Measurements from ENCODE around the gene UQCRQ.
A peak's percentile ranks its signal among the peaks of the same experiment; 100 is the strongest.

DNA sequence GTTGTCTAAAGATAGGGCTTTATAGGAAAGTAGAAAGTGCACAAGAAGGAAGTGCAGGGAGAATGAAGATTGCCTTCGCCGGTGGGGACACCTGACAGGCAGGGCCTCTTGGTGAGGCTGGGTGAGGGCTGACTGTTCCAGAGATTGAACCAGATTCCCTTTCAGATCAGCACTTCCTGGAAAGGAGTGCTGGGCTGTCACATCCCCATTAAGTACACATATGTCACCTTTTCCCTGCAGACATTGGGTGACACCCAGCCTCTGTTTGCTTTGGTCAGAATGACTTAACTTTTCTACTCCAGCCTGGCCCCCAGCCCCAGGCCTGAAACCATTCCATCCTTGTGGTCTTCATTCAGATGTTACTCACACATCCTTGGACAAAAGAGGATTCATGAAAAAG is 28.6 kb upstream of the UQCRQ start:
- TF ChIP-seq, protein P1, sequence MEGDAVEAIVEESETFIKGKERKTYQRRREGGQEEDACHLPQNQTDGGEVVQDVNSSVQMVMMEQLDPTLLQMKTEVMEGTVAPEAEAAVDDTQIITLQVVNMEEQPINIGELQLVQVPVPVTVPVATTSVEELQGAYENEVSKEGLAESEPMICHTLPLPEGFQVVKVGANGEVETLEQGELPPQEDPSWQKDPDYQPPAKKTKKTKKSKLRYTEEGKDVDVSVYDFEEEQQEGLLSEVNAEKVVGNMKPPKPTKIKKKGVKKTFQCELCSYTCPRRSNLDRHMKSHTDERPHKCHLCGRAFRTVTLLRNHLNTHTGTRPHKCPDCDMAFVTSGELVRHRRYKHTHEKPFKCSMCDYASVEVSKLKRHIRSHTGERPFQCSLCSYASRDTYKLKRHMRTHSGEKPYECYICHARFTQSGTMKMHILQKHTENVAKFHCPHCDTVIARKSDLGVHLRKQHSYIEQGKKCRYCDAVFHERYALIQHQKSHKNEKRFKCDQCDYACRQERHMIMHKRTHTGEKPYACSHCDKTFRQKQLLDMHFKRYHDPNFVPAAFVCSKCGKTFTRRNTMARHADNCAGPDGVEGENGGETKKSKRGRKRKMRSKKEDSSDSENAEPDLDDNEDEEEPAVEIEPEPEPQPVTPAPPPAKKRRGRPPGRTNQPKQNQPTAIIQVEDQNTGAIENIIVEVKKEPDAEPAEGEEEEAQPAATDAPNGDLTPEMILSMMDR (IDR thresholded peaks at IDR 0.05) = no peak
- TF ChIP-seq POLR2A (IDR thresholded peaks at IDR 0.05) (peak; percentile 82), EP300 (IDR thresholded peaks at IDR 0.05; ENCODE audit: low read depth) (no peak)

All from transverse colon (tissue), 3 donors.